Liver (tissue), 9 donors: ENCODE results near the gene TIGD2. TPM values are rescaled to one million over a fixed set of nuclear protein-coding genes. Genes with fewer than 3 reads are reported as not detected.

Experiments
- DNase-seq: peaks from one replicate; pipeline ENCODE4 v3.0.0-alpha.2; 2017; ENCODE audit warnings: low spot score
- H3K27ac ChIP-seq, 2 donors: one replicate each; pipeline ENCODE4 v1.7.0; 2013; ENCODE audit warnings: inconsistent platforms in 2 of 2, low read length in 2 of 2, control low read depth in 1 of 2, low read depth in 1 of 2, mild to moderate bottlenecking in 1 of 2
- H3K27me3 ChIP-seq, 4 donors: one replicate each; pipeline versions ENCODE4 v1.6.1 to v1.7.0; 2013; ENCODE audit warnings: low read length in 3 of 4, inconsistent platforms in 1 of 4, mild to moderate bottlenecking in 1 of 4, moderate library complexity in 1 of 4; ENCODE audit not compliant: control insufficient read depth in 4 of 4, insufficient read depth in 4 of 4
- H3K36me3 ChIP-seq, 4 donors: one replicate each; pipeline versions ENCODE4 v1.6.1 to v1.7.0; 2013; ENCODE audit warnings: low read length in 3 of 4, mild to moderate bottlenecking in 3 of 4, low read depth in 1 of 4, moderate library complexity in 1 of 4; ENCODE audit not compliant: control insufficient read depth in 4 of 4, insufficient read depth in 3 of 4
- H3K4me1 ChIP-seq, 4 donors: one replicate each; pipeline versions ENCODE4 v1.6.1 to v1.7.0; 2013; ENCODE audit warnings: low read length in 3 of 4, mild to moderate bottlenecking in 3 of 4, moderate library complexity in 1 of 4; ENCODE audit not compliant: control insufficient read depth in 4 of 4, insufficient read depth in 4 of 4
- H3K4me3 ChIP-seq, 3 donors: one replicate each; pipeline versions ENCODE4 v1.6.1 to v1.7.0; 2013; ENCODE audit warnings: low read length in 3 of 3, control low read depth in 1 of 3, low read depth in 1 of 3, mild to moderate bottlenecking in 1 of 3
- H3K9ac ChIP-seq, 2 donors: one replicate each; pipeline ENCODE4 v1.7.0; 2013; ENCODE audit warnings: low read length in 2 of 2, mild to moderate bottlenecking in 2 of 2, moderate library complexity in 2 of 2, control low read depth in 1 of 2, low read depth in 1 of 2
- H3K9me3 ChIP-seq, 4 donors: one replicate each; pipeline versions ENCODE4 v1.6.1 to v1.7.0; 2013; ENCODE audit warnings: low read length in 3 of 4; ENCODE audit not compliant: control insufficient read depth in 4 of 4
- ATF3 ChIP-seq: IDR thresholded peaks from 2 replicates; pipeline ENCODE4 v1.6.1; 2016; ENCODE audit warnings: antibody characterized with exemption
- FOXA1 ChIP-seq: IDR thresholded peaks from 2 replicates; pipeline ENCODE4 v1.6.1; 2016; ENCODE audit warnings: antibody characterized with exemption
- GABPA ChIP-seq, 2 donors: IDR thresholded peaks in 1 of 2; conservative IDR thresholded peaks in 1 of 2; 2 replicates each; pipeline ENCODE4 v1.6.1; 2016; ENCODE audit warnings: antibody characterized with exemption in 2 of 2, mild to moderate bottlenecking in 1 of 2, moderate library complexity in 1 of 2
- HNF4A ChIP-seq, 2 donors: conservative IDR thresholded peaks; 2 replicates each; pipeline ENCODE4 v1.6.1; 2016; ENCODE audit warnings: antibody characterized with exemption in 2 of 2, mild to moderate bottlenecking in 2 of 2
- HNF4G ChIP-seq: IDR thresholded peaks from 2 replicates; pipeline ENCODE4 v1.6.1; 2016; ENCODE audit warnings: antibody characterized with exemption
- JUND ChIP-seq, 2 donors: IDR thresholded peaks; 2 replicates each; pipeline ENCODE4 v1.6.1; 2016; ENCODE audit warnings: antibody characterized with exemption in 2 of 2
- NR2F2 ChIP-seq: IDR thresholded peaks from 2 replicates; pipeline ENCODE4 v1.6.1; 2016; ENCODE audit warnings: antibody characterized with exemption
- RAD21 ChIP-seq, 2 donors: IDR thresholded peaks; 2 replicates each; pipeline ENCODE4 v1.6.1; 2016; ENCODE audit warnings: antibody characterized with exemption in 2 of 2, mild to moderate bottlenecking in 2 of 2
- REST ChIP-seq: IDR thresholded peaks from 2 replicates; pipeline ENCODE4 v1.6.1; 2016; ENCODE audit warnings: antibody characterized with exemption, mild to moderate bottlenecking
- RXRA ChIP-seq, 2 donors: IDR thresholded peaks; 2 replicates each; pipeline ENCODE4 v1.6.1; 2017 to 2018; ENCODE audit warnings: antibody characterized with exemption in 2 of 2, mild to moderate bottlenecking in 1 of 2
- SP1 ChIP-seq: IDR thresholded peaks from 2 replicates; pipeline ENCODE4 v1.6.1; 2018; ENCODE audit warnings: antibody characterized with exemption, mild to moderate bottlenecking
- TAF1 ChIP-seq: conservative IDR thresholded peaks from 2 replicates; pipeline ENCODE4 v1.6.1; 2016; ENCODE audit warnings: antibody characterized with exemption, mild to moderate bottlenecking
- YY1 ChIP-seq: IDR thresholded peaks from 2 replicates; pipeline ENCODE4 v1.6.1; 2016; ENCODE audit warnings: antibody characterized with exemption, mild to moderate bottlenecking
- ZBTB33 ChIP-seq: IDR thresholded peaks from 2 replicates; pipeline ENCODE4 v1.6.1; 2016; ENCODE audit warnings: antibody characterized with exemption
- WGBS: extraction: QIAGEN DNeasy Blood & Tissue Kit; methylation state at CpG from one replicate; pipeline ENCODE4 v1.1.7; 2013; 5-methylcytosine and 5-hydroxymethylcytosine counted together
- polyA plus RNA-seq, 2 donors: library from polyadenylated mRNA; stranded (reverse) in 1 of 2; unstranded in 1 of 2; fragments of 200-250 nt in 1 of 2; fragments of >200 nt in 1 of 2; fragmentation: Nextera tagmentation in 1 of 2; extraction: Ambion mirVana in 1 of 2; gene quantifications; one replicate each; pipeline versions ENCODE4 v1.2.1 to v1.2.3, GENCODE V29; 2013 to 2015
- total RNA-seq, 2 donors: library from RNA; depleted of rRNA; stranded (reverse); fragments of >200 nt; gene quantifications; one replicate each; pipeline ENCODE4 v1.2.3, GENCODE V29; 2014
- donor health status: healthy.
- donor health status: healthy.
- donor health status: healthy.
- donor health status: healthy.
- donor health status: healthy.

Gene TIGD2
- total and polyA plus RNA-seq, 4 donors = 6.4 to 21.7 (median 9.8) TPM

- TF ChIP-seq SP1 = no peak
- no peak for TF ChIP-seq HNF4G
- TF ChIP-seq RXRA (IDR thresholded peaks at IDR 0.05) = no peak
- no peak for TF ChIP-seq YY1
- no peak for TF ChIP-seq JUND (IDR thresholded peaks at IDR 0.05)
- TF ChIP-seq RAD21 (IDR thresholded peaks at IDR 0.05) = no peak
Observed at GRCh38 chr4:89071311-89071710, 40.0 kb upstream of the TIGD2 start (continued).

- no peak overlapping the region for H3K9ac ChIP-seq
- H3K27me3 ChIP-seq = no peaks in the 10 kb centered on the region
- H3K9me3 ChIP-seq = no peaks in the 10 kb centered on the region
- TF ChIP-seq TAF1 = no peak
- TF ChIP-seq SP1 = no peak
- WGBS = 93% methylated on average over 1 of the region's 1 CpG
- no peaks in the 10 kb centered on the region for H3K4me1 ChIP-seq
- no peaks in the 10 kb centered on the region for H3K36me3 ChIP-seq
- H3K4me3 ChIP-seq = no peak overlapping the region
- no peak for DNase-seq
- H3K27ac ChIP-seq = no peak overlapping the region
Observed at GRCh38 chr4:89072921-89073320, 38.4 kb upstream of the TIGD2 start.

GRCh38 chr4:89077761-89078160 is 33.6 kb upstream of the TIGD2 start:
- H3K27me3 ChIP-seq = no peaks in the 10 kb centered on the region
- H3K27ac ChIP-seq = no peak overlapping the region
- H3K9ac ChIP-seq = no peak overlapping the region
- no peak overlapping the region for H3K4me3 ChIP-seq
- H3K4me1 ChIP-seq = no peaks in the 10 kb centered on the region
- no peak for TF ChIP-seq HNF4A (conservative IDR thresholded peaks at IDR 0.05)
- TF ChIP-seq NR2F2 = no peak
- no peak for TF ChIP-seq FOXA1
- no peak for TF ChIP-seq REST
- TF ChIP-seq GABPA (IDR thresholded peaks at IDR 0.05 in 1 of 2, conservative IDR thresholded peaks at IDR 0.05 in 1 of 2) = no peak
- no peak for TF ChIP-seq RXRA (IDR thresholded peaks at IDR 0.05)
- no peak for TF ChIP-seq TAF1
- no peak for TF ChIP-seq ATF3
- no peak for TF ChIP-seq JUND (IDR thresholded peaks at IDR 0.05)
- no peak for TF ChIP-seq RAD21 (IDR thresholded peaks at IDR 0.05)
- no peak for TF ChIP-seq ZBTB33
- no peak for TF ChIP-seq HNF4G
- H3K36me3 ChIP-seq = no peaks in the 10 kb centered on the region
- H3K9me3 ChIP-seq = no peaks in the 10 kb centered on the region
- no peak for DNase-seq
